HuH-7.5 (cell line): ENCODE results near the gene SCN5A.
"Not testable (repeated sequence)": the region's sequence is repeated elsewhere in the genome, so short reads cannot be mapped to it uniquely, and the experiment has no call there.

ENCODE experiments used
- DNase-seq: peaks from one replicate; pipeline ENCODE4 v3.0.0; 2011; ENCODE audit warnings: low spot score

Gene SCN5A

DNA sequence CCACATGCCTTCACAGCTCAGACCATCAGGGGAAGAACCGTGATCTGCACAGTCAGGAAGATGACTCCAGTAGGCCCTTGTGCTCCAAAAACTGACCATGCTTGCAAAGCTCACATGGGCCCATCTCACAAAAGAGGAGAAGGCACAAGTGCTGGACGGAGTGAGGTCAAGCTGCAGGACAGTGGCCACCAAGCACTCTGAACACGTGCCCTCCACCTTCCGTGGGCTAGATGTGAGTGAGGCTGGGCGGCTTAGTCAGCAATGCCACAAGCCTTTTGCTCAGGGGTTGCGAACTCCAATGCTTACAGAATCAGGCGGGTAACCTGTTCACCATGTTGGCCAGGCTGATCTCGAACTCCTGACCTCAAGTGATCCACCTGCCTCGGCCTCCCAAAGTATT, 70.9 kb downstream of the SCN5A start:
- DNase-seq: no peak

DNA sequence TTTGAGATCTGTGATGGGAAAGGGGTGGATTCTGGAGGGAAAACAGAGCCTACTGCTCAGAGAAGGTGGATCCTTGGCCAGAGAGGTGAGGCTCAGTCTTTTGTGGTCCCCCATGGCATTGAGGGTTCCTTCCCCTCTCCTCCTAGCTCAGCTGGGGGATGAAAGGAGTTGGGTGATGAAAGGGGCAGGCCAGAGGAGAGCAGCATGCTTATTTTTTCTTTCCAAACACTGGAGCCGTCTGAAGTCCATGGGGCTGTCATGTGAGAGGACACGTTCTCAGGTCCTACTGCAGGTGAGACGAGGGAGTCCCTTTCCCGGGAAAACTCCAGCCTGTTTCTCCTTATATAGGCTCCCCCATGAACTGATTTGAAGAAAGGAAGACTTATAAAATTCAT, 71.4 kb downstream of the SCN5A start:
- DNase-seq: no peak

DNA sequence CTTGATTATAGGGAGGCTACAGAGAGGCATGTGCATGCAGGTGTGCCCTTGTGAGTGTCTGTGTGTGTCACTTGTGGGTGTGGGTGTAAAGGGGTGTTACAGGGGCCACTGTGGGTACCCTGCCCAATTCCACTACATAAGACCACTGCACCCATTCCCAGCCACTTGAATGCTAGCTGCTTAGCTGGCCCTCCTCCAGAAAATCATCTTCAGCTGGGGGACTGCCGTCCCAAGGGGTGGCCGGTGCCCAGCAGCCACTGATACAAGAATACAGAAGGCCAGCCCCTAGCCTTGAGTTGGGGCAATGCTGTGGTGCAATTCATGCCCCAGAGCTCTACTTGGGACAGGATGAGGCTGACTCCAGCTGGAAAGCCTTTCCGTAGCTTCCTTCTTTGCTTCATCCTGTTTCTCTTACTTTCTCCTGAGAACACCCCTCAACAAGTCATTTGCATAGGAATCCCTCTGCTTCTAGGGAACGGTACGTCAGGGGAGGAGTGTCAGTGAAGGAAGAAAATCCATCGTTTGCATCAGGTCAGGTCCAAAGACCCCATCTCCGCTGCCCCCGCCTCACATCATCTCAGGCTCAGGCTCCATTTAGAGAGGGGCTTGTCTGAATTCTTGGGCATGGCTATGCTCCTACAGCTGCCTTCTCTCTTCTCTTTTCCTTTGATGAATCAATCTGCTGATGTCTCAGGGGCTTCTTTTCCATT, 72.0 kb downstream of the SCN5A start:
- DNase-seq: no peak

DNA sequence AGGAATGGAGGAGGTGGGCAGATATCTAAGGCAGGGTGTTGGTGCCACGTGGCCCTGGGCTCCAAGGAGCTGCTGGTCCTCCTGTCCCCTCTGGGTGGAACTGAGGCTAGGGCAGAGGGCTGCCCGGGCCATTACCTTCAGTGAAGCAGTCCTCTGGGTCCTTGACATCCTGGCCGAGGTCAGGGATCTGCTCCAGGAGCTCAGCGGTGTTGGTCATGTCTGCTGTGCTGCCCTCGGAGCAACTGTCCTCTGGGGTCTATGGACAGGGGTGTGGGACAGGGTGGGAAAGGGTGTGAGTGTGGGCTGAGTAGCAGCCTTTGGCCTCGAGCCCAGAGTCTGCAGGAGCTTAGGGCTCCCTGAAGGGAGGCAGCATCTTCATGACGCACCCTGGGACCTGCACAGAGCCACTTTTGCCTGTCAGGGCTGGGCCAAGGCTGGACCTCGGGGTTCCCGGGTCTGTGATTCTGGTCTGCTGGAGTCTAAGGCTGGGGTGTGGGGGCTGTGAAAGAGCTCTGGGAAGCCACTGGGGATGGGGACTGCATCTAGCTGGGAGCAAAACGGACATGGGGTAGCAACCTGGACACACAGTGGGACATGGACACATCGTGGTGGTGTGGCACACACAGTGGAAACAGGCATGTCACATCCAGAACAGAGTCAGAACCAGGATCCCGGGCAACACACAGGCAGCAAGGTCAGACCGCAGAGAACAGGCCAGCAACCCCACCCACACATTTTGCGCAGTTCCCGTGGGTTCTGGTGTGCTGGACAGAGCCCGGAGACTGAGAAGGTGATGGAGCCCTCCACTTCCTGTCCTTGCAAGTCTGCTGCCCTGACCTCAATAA, 72.7 kb downstream of the SCN5A start:
- no peak for DNase-seq

GRCh38 chr3:38576131-38576525, 73.4 kb downstream of the SCN5A start:
- DNase-seq: no peak

DNA sequence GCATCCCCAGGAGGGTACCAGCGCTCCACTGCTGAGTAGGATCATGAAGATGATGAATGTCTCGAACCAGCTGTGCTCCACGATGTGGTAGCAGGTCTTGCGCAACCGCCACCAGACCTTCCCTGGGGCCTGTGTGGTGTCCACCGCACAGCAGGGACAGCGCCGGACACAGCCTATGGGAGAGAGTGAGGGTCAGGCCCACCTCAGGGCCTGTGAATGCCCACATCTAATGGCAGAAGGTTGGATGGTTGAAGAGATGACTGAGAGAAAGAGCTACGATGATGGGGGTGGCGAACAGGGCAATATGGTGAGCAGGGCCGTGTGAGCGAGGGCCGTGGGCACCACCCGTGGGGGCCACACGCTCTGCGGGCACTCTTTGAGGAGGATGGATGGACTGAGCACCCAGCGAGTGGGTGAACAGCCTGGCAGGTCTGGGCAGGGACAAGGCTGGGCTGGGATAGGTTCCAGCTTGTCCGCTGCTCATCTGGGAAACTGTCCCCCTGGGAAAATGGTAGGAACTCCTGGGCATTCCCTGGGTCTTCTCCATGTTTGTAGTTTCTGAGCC, 74.1 kb downstream of the SCN5A start:
- no peak for DNase-seq

GRCh38 chr3:38574411-38575278, 74.8 kb downstream of the SCN5A start:
- no peak for DNase-seq

- DNase-seq: no peak
Measured at GRCh38 chr3:38573556-38573955, 75.9 kb downstream of the SCN5A start.

GRCh38 chr3:38573111-38573510, 76.4 kb downstream of the SCN5A start:
- DNase-seq: no peak

- no peak for DNase-seq
Measured at GRCh38 chr3:38567498-38567897, 82.0 kb downstream of the SCN5A start.

GRCh38 chr3:38566794-38567193, 82.7 kb downstream of the SCN5A start:
- DNase-seq: not testable (repeated sequence)

DNA sequence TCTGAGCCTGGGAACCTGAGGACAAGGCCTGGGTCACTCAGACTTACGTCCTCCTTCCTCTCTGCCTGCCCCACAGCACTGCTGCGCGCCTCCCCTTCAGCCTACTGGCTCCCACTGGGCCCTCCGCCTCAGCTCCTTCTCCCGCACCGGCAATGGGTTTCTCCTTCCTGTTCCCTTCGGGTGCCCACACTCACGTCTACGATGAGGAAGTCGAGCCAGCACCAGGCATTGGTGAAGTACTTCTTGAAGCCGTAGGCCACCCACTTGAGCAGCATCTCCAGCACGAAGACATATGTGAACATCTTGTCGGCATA, 83.3 kb downstream of the SCN5A start:
- DNase-seq: no peak

- no peak for DNase-seq
Measured at GRCh38 chr3:38565339-38566214, 83.9 kb downstream of the SCN5A start.

DNA sequence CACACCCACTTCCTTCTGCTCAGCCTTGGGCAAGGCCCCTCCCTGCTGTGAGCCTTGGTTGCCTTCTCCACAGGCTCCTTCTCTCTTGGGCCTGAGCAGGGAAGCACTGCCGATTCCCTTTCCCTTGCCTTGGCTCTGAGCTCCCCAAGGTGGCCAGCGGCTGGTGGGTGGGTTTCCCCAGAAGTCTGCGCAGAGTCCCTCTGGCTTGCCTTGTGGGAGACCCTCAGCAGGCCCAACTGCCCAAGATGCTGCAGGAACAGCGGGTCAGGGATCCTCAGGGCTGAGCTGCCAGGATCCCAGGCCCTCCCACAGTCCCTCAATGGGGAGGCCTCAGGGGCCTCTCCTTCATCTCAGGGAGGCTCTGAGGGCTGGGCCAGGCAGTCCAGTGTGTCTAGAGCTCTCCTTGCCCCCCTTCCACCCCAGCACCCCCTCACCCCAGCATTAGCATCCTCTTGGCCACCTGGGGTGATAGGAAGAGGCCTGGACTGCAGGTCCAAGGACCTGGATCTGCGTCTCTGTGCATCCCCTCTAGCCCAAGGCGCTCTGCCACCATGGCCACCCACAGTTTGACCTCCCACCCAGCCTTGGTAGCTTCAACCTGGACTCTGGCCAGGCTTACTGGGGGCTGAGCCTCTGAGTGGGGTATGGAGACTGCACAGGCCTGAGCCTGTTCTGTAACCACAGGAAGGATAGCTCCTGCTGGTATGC, 84.7 kb downstream of the SCN5A start:
- DNase-seq: no peak

DNA sequence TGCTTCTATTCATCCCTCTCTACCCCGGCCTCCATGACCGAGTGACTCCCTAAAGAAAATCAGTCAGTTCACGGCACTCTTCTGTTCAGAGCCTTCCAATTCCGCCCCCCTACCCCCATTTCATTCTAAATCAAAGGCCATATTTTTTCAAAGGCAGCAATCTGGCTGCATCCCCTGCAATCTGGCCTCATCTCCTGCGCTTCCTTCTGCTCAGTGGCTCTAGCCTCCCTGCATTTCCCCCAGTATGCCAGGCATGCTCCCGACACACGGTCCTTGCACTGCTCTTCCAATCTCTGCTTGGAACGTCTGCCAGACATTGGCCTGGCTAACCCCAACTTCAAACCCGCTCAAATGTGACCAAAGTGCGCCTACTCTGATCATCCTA, 85.6 kb downstream of the SCN5A start:
- DNase-seq: no peak

DNA sequence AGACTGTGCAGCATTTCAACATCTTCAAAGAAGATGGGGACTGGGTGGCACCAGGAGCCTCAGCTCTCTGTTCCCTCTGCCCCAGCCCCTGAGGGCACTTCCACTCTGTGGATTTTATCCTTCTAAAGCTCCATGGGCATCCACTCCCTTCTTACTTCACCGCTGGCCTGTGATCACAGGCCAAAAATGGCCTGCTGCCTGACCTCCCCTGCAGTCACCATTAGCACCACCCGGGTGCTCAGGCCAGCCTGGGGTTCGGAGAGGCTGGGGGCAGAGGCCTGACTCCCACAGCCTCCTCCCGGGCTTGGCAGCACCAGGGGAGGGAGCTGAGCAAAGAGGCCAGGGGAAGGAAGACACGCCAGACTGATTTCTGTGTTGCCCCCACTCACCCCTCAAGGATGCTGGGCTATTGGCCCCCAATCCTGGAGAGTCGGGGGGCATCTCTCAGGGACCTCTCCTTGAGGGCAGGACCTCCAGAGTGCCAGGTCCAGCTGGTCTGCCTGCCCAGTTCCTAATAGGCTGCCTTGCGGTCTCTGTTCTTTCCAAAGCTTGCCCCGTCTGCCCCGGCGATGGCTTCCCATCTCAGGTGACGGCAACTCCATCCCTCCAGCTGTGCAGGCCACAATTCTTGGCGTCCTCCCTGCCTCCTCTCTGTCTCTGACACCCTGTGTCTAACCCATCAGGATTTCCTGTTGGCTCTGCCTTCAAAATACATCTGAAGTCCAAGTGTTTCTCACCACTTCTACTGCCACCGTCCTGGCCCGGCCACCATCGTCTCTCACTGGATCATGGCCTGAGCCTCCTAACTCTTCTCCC, 86.2 kb downstream of the SCN5A start:
- DNase-seq: no peak

GRCh38 chr3:38562467-38562925, 87.0 kb downstream of the SCN5A start:
- no peak for DNase-seq

GRCh38 chr3:38561746-38562466, 87.6 kb downstream of the SCN5A start:
- DNase-seq: no peak
